ENCODE data around the gene RNF213.

Gene RNF213

DNA sequence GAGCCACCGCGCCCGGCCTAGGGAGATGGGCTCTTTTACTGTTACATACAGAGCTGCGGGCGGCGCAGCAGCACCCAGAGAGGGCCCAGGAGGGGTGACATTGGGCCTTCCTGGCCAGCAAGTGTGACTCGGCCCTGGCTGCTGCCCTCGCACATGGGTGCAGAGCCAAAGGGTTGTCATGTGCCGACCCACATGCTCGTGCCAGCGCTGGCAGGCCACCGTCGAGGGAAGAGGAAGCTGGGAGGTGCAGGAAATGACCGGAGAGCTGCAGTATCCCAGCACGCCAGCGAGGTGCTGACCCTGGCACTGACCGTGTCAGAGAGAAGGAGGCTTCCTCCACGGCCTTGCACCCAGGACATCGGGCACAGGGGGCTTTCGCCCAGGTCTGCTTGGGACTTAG, 162.3 kb downstream of the RNF213 start:
- peaks cover 8% of the 10 kb centered on the region for H3K36me3 ChIP-seq
- H3K9me3 ChIP-seq = no peaks in the 10 kb centered on the region
- H3K27me3 ChIP-seq = no peaks in the 10 kb centered on the region
- peaks cover 0 to 5% of the 10 kb centered on the region in 2 experiments for H3K4me1 ChIP-seq (ENCODE audit: control insufficient read depth in 1 of 2, insufficient read depth in 1 of 2, low read depth in 1 of 2, low read length in 1 of 2)
- H3K27ac ChIP-seq = no peak overlapping the region
- TF ChIP-seq, protein P1, sequence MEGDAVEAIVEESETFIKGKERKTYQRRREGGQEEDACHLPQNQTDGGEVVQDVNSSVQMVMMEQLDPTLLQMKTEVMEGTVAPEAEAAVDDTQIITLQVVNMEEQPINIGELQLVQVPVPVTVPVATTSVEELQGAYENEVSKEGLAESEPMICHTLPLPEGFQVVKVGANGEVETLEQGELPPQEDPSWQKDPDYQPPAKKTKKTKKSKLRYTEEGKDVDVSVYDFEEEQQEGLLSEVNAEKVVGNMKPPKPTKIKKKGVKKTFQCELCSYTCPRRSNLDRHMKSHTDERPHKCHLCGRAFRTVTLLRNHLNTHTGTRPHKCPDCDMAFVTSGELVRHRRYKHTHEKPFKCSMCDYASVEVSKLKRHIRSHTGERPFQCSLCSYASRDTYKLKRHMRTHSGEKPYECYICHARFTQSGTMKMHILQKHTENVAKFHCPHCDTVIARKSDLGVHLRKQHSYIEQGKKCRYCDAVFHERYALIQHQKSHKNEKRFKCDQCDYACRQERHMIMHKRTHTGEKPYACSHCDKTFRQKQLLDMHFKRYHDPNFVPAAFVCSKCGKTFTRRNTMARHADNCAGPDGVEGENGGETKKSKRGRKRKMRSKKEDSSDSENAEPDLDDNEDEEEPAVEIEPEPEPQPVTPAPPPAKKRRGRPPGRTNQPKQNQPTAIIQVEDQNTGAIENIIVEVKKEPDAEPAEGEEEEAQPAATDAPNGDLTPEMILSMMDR (IDR thresholded peaks at IDR 0.05) = no peak
- H3K4me3 ChIP-seq (ENCODE audit: low read depth in 1 of 2, low read length in 1 of 2) = no peak overlapping the region

DNA sequence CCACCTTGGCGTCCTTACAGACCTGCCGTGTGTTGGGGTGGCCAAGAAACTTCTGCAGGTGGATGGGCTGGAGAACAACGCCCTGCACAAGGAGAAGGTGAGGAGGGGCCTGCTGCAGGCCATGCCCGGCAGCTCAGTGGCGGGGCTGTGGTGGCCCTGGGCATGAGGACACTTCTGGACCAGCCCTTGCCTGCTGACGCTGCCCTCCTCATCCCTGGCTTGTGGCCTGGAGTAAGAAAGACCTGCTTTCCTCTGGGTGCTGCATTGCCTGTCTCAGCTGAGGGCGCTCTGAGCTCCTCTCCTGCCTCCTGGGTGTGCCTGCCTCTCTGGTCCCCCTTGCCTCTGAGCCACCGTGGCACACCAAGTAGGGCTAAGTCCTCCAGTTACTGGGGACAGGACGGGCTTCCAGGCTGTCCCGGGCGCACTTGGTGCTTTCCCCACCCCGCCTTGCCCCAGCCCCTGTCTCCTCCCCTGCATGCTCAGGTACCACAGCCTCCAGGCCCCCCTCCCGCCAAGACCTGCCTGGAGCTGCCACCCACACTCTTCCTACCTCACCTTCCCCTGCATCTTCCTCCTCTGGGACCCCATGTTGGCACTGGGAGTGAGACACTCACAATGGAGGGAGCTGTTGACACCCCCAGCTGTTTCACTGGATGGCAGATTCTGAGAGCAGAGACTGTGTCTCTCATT, 163.0 kb downstream of the RNF213 start:
- Histone ChIP-seq H3K4me1 (ENCODE audit: control insufficient read depth in 1 of 2, insufficient read depth in 1 of 2, low read depth in 1 of 2, low read length in 1 of 2) (peaks cover 0 to 5% of the 10 kb centered on the region in 2 experiments), H3K4me3 (ENCODE audit: low read depth in 1 of 2, low read length in 1 of 2) (no peak overlapping the region), H3K27me3 (no peaks in the 10 kb centered on the region), H3K9me3 (no peaks in the 10 kb centered on the region), H3K27ac (no peak overlapping the region), H3K36me3 (peaks cover 7% of the 10 kb centered on the region)
- TF ChIP-seq, protein P1 (IDR thresholded peaks at IDR 0.05) = no peak

DNA sequence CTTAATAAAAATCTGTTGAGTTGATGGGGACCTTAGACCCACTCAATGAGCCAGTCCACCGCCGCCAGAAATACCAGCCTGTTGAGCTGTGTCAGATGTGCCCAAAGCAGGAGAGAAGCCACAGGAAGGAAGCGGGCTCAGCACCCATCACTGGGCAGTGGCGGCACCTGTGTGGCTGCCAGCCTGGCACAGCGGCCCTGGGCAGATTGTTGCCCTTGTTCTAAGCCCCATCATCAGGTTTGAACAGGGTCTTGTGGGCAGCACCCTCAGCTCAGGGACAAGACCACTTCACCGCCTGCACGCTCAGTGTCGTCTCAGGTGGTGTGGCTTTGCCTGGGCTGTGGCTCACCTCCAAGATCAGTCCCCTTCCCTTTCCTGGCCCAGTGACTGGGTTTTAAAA, 163.6 kb downstream of the RNF213 start:
- TF ChIP-seq, protein P1 (IDR thresholded peaks at IDR 0.05) = no peak
- H3K4me1 ChIP-seq (ENCODE audit: control insufficient read depth in 1 of 2, insufficient read depth in 1 of 2, low read depth in 1 of 2, low read length in 1 of 2) = peaks cover 0 to 5% of the 10 kb centered on the region in 2 experiments
- H3K27ac ChIP-seq = no peak overlapping the region
- H3K36me3 ChIP-seq = peaks cover 7% of the 10 kb centered on the region
- no peaks in the 10 kb centered on the region for H3K27me3 ChIP-seq
- H3K4me3 ChIP-seq (ENCODE audit: low read depth in 1 of 2, low read length in 1 of 2) = no peak overlapping the region
- H3K9me3 ChIP-seq = no peaks in the 10 kb centered on the region

DNA sequence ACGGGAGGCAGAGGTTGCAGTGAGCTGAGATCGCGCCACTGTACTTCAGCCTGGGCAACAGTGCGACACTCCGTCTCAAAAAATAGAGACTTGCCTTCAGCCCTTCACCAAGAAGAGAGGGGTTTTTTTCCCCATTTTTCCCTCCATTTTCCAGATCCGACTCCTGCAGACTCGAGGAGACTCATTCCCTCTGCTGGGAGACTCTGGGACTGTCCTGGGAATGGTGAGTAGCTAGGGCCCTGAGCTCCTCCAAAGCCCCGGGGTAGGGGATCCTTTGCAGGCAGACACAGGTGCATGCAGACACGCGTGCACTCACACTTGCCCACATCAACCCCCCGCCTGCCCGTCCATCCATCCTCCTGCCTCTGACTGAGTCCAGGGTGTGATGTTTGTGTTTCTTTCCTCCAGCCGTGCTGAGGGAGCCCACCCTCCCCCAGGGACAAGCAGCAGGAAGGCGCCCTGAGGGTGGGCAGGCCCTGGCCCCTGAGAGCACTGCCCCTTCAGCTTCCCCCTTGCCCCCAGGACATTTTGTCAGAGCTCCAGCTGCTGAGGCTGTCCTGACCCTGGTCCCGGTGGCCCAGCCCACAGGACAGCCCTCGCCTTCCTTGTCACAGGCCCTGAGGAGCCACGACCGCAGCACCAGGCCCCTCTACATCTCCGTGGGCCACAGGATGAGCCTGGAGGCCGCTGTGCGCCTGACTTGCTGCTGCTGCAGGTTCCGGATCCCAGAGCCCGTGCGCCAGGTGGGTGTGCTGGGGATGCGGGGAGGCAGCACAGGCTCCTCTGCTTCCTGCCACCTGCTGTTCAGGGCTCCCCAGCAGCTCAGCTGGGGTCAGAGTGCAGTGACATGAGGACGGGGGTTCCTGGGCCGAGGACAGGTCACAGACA, 164.5 kb downstream of the RNF213 start:
- peaks cover under 1% of the 10 kb centered on the region for H3K36me3 ChIP-seq
- peaks cover 0 to 5% of the 10 kb centered on the region in 2 experiments for H3K4me1 ChIP-seq (ENCODE audit: control insufficient read depth in 1 of 2, insufficient read depth in 1 of 2, low read depth in 1 of 2, low read length in 1 of 2)
- no peaks in the 10 kb centered on the region for H3K27me3 ChIP-seq
- TF ChIP-seq, protein P1 (IDR thresholded peaks at IDR 0.05) = no peak
- no peak overlapping the region for H3K4me3 ChIP-seq (ENCODE audit: low read depth in 1 of 2, low read length in 1 of 2)
- no peak overlapping the region for H3K27ac ChIP-seq
- H3K9me3 ChIP-seq = no peaks in the 10 kb centered on the region

DNA sequence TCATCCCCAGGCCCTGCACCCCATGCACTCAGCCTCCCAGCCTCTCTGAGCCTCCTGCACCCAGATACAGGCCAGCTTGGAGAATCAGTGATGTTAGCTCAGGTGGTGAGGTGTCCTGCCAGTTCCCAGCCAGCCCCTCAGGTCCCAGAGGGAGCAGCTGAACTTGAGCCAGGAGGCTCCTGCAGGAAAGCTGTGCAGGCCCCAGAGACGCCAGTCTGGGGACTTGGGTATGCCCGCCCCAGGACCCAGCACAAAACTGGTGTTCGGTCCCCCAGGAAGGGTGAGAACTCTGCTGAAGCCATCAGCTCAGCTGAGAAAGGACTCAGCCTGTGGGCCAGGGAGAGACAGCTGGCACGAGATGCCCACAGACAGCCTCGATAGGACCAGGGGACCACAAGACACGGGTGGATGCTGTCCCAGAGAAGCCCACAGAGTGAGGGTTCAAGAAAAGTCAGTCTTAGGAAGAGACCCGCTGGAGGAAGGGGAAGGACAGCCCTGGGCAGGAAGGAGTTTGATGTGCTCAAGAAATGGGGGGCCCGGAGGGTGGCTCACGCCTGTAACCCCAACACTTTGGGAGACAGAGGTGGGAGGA, 165.3 kb downstream of the RNF213 start:
- no peak overlapping the region for H3K27ac ChIP-seq
- TF ChIP-seq, protein P1 (IDR thresholded peaks at IDR 0.05) = no peak
- H3K4me1 ChIP-seq (ENCODE audit: control insufficient read depth in 1 of 2, insufficient read depth in 1 of 2, low read depth in 1 of 2, low read length in 1 of 2) = peaks cover 0 to 5% of the 10 kb centered on the region in 2 experiments
- H3K4me3 ChIP-seq (ENCODE audit: low read depth in 1 of 2, low read length in 1 of 2) = no peak overlapping the region
- H3K36me3 ChIP-seq = no peaks in the 10 kb centered on the region
- no peaks in the 10 kb centered on the region for H3K27me3 ChIP-seq
- no peaks in the 10 kb centered on the region for H3K9me3 ChIP-seq
